VCaP (cell line): ENCODE measurements around the gene MOSMO.

Experiments used
- H3K27ac ChIP-seq: fragments of 450-650 bp; 2 replicates; pipeline ENCODE4 v1.5.1; 2017
- CTCF ChIP-seq: fragments of 450-650 bp; conservative IDR thresholded peaks from 2 replicates; pipeline ENCODE4 v1.5.1; 2017; ENCODE audit warnings: mild to moderate bottlenecking, moderate library complexity

MOSMO gene

DNA sequence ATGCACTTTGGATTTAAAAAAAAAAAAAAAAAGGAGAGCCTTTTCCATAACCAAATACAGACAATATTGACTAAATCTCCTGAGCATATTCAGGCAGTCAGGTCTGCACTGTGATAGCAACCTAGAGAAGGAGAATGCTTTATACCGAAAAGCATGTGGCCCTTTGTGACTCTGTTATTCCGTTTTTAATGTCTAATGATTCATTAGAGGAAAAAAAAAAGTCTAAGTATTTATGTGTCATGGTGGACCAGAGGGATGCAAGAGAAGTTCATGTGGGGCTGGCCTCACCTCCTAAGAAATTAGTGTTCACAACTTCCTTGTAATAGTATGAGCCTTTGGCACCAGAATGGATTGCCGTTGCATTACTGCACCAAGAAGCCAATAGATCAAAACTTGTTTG is 73.1 kb downstream of the MOSMO start:
- no peak overlapping the region for H3K27ac ChIP-seq
- no peak for TF ChIP-seq CTCF

GRCh38 chr16:22086440-22086839 is 78.5 kb downstream of the MOSMO start:
- TF ChIP-seq CTCF, result no peak
- H3K27ac ChIP-seq, result no peak overlapping the region

DNA sequence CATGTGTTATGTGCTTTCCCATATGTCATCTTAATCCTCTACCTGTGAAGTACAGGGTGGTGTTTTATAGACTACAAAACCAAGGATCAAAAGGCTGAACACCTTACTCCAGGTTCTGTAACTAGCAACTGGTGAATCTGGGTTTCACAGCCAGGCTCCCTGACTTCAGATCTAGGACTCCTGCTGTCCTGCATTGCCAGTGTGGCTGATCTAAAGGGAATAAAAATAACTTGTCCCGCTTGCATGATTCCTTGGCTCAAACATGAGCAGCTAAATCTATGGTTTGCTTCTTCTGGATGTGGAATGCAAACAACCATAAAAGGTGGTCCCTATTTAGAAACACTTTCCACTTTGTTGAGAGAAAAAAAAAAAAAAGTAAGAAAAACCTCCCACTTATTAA is 80.7 kb downstream of the MOSMO start:
- H3K27ac ChIP-seq, result no peak overlapping the region
- no peak for TF ChIP-seq CTCF

GRCh38 chr16:22089910-22090309 is 82.0 kb downstream of the MOSMO start:
- TF ChIP-seq CTCF, result no peak
- no peak overlapping the region for H3K27ac ChIP-seq

GRCh38 chr16:22091721-22092120 is 83.8 kb downstream of the MOSMO start:
- peak overlapping the region; percentile 52 for H3K27ac ChIP-seq
- no peak for TF ChIP-seq CTCF

DNA sequence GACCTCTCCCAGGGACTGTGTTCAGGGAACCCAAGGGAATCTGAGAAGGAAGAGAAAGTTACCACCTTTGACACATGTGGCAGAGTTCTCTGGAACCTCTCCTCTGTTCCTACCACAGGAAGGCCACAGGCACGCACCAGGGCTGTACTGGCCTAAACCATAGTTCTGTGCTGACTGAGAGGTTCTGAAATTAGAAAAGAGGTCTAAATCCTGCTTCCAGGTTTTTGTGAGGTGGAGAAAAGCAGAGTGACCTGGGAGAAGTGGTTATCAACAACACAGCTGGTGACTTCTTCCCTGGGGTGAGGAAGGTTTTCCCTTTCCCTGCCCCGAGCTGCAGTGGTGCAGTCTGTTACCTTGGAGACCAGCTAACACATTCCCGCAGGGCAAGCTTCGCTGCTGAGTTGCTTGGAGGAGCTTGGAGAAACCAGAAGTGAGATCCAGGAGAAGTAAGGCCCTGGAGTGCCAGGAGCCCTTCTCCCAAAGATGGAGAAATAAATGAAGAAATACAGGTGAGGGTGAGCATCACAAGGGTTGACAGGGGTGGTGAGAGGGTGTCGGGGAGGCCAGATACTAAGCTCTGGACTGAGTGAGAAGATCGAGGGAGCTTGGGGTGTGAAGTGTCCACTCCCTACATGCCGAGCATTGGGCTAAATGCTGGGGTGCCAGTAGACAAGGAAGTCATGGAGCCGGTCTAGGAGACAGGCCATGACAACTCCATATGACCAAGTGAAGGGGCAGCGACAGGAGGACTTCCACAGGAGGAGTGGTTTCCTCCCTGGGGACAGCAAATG is 84.4 kb downstream of the MOSMO start, which contains the start of gene VWA3A:
Gene VWA3A (plus strand): TSS at position 399 of the 791 bp plus-strand sequence. CDS start 97 bp downstream, at position 496.
- TF ChIP-seq CTCF, result no peak
- peak within 1 kb of the TSS; percentile 52 for H3K27ac ChIP-seq

DNA sequence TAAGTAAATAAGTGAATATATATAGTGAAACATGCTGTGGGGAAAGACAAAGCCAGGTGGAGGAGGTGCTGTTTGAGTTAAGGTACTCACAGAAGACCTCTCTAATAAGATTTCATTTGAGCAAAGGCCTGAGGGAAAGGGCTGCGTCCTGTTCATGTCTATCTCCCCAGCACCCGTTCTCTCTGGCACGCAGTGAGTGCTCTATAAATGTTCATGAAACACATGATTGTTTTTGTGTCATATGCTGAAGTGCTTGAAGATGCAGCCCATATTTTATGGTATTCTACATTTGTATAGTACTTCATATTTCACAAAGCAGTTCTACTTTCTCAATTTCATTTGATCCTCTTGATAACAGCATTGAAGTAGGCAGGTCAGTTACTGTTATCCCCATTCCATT is 85.4 kb downstream of the MOSMO start:
- TF ChIP-seq CTCF, result no peak
- no peak overlapping the region for H3K27ac ChIP-seq
